Suprapubic skin (tissue), 4 donors: ENCODE results near the gene ST7.

Experiments used
- EP300 ChIP-seq: sonication (generic); formaldehyde crosslinking; IDR thresholded peaks from one replicate; pipeline ENCODE4 v1.6.1; 2017; ENCODE audit warnings: antibody characterized with exemption
- POLR2A ChIP-seq, 2 donors: fragments of 450-650 bp; IDR thresholded peaks; one replicate each; pipeline ENCODE4 v1.6.1; 2017; ENCODE audit warnings: antibody characterized with exemption in 2 of 2, mild to moderate bottlenecking in 2 of 2, moderate library complexity in 2 of 2
- POLR2AphosphoS5 ChIP-seq, 3 donors: sonication (generic); formaldehyde crosslinking; IDR thresholded peaks; one replicate each; pipeline ENCODE4 v1.6.1; 2017; ENCODE audit warnings: antibody characterized with exemption in 3 of 3
- TF ChIP-seq, protein P1 (sequence below), 2 donors: fragments of 200-600 bp in 1 of 2; fragments of 450-650 bp in 1 of 2; sonication (generic) in 1 of 2; IDR thresholded peaks; one replicate each; pipeline ENCODE4 v1.5.1; 2016 to 2019; ENCODE audit warnings: antibody characterized with exemption in 2 of 2, mild to moderate bottlenecking in 1 of 2, moderate library complexity in 1 of 2

DNA sequence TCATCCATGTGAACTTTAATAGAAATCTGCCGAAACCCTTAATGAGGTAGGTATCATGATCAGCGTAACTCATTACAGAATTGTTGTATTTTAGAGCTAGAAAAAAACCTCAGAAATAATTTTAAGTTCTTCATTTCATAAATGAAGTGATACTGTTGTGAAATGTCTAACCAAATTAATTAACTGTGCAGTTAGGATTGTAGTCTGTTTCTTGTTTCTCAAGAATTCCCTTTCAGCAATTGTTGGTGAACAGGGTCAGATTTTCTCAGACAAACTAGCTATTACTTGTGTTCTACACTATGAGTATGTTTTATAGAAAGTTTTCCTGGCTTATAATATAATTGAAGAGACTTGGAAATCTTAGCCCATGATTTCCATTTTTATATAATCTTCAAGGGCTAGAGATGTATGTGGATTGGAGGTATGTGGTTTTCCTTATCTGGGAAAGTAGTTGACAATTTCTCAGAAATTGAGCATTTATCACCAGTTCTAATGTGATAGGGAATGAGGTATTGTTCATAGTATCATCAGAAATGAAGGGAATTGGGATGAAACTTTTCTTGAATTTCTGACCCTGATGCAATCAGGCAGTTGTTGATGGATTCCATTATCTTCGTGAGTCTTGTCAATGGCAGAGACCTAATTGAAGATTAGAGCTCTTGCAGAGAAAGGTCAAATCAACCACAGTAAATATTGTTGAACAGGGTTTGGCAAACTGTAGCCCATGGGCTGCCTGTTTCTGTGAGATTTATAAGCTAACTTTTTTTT lies 55.0 kb downstream of the ST7 start:
- TF ChIP-seq, protein P1, sequence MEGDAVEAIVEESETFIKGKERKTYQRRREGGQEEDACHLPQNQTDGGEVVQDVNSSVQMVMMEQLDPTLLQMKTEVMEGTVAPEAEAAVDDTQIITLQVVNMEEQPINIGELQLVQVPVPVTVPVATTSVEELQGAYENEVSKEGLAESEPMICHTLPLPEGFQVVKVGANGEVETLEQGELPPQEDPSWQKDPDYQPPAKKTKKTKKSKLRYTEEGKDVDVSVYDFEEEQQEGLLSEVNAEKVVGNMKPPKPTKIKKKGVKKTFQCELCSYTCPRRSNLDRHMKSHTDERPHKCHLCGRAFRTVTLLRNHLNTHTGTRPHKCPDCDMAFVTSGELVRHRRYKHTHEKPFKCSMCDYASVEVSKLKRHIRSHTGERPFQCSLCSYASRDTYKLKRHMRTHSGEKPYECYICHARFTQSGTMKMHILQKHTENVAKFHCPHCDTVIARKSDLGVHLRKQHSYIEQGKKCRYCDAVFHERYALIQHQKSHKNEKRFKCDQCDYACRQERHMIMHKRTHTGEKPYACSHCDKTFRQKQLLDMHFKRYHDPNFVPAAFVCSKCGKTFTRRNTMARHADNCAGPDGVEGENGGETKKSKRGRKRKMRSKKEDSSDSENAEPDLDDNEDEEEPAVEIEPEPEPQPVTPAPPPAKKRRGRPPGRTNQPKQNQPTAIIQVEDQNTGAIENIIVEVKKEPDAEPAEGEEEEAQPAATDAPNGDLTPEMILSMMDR (IDR thresholded peaks at IDR 0.05) = no peak
- no peak for TF ChIP-seq POLR2AphosphoS5 (IDR thresholded peaks at IDR 0.05)
- TF ChIP-seq POLR2A (IDR thresholded peaks at IDR 0.05) = no peak
- TF ChIP-seq EP300 = no peak
